Neural cell (in vitro differentiated cells): ENCODE results near the gene CLK3. TPM values are rescaled to one million over a fixed set of nuclear protein-coding genes. Genes with fewer than 3 reads are reported as not detected.

Experiments used
- H2AFZ ChIP-seq: fragments of 200-600, 300-800 bp; sonication (generic), shearing (Covaris generic); 2 replicates; pipeline ENCODE4 v1.6.0; 2014; ENCODE audit warnings: low read depth, mild to moderate bottlenecking, antibody characterized with exemption, low read length, moderate library complexity
- H3F3A ChIP-seq: fragments of 200-600 bp; shearing (Covaris generic); 2 replicates; pipeline ENCODE4 v1.6.1; 2016; ENCODE audit warnings: mild to moderate bottlenecking, moderate library complexity, mixed read lengths, antibody characterized with exemption, low read length; ENCODE audit not compliant: insufficient read depth, poor library complexity, severe bottlenecking
- H3K27ac ChIP-seq: fragments of 200-600, 300-800 bp; sonication (generic), shearing (Covaris generic); 2 replicates; pipeline ENCODE4 v1.5.1; 2014; ENCODE audit warnings: mild to moderate bottlenecking, low read length, moderate library complexity
- H3K27me3 ChIP-seq: fragments of 300-800, 200-600 bp; sonication (generic), shearing (Covaris generic); 2 replicates; pipeline ENCODE4 v1.6.0; 2014; ENCODE audit warnings: mild to moderate bottlenecking, low read depth, low read length, moderate library complexity; ENCODE audit not compliant: insufficient read depth
- H3K36me3 ChIP-seq: fragments of 300-800, 200-600 bp; sonication (generic), shearing (Covaris generic); 2 replicates; pipeline ENCODE4 v1.5.1; 2014; ENCODE audit warnings: mild to moderate bottlenecking, antibody characterized with exemption, low read length, moderate library complexity; ENCODE audit not compliant: insufficient read depth
- H3K4me2 ChIP-seq: fragments of 300-800, 200-600 bp; sonication (generic), shearing (Covaris generic); 2 replicates; pipeline ENCODE4 v1.6.0; 2014; ENCODE audit warnings: mild to moderate bottlenecking, low read length
- H3K4me3 ChIP-seq: fragments of 300-800, 200-600 bp; sonication (generic), shearing (Covaris generic); 2 replicates; pipeline ENCODE4 v1.5.1; 2014; ENCODE audit warnings: mild to moderate bottlenecking, low read length, moderate library complexity
- H3K79me2 ChIP-seq: fragments of 200-600 bp; shearing (Covaris generic); replicated peaks from 2 replicates; pipeline ENCODE4 v1.6.0; 2014; ENCODE audit warnings: mild to moderate bottlenecking, low read length, moderate library complexity; ENCODE audit not compliant: insufficient read depth
- H3K9ac ChIP-seq: fragments of 300-800, 200-600 bp; sonication (generic), shearing (Covaris generic); 2 replicates; pipeline ENCODE4 v1.6.1; 2016; ENCODE audit warnings: mild to moderate bottlenecking, low read length, mixed read lengths
- H3K9me2 ChIP-seq: fragments of 200-600 bp; shearing (Covaris generic); 2 replicates; pipeline ENCODE4 v1.6.1; 2016; ENCODE audit warnings: mild to moderate bottlenecking, low read length, mixed read lengths; ENCODE audit not compliant: insufficient read depth
- H3K9me3 ChIP-seq: fragments of 200-600, 300-800 bp; sonication (generic), shearing (Covaris generic); 2 replicates; pipeline ENCODE4 v1.6.1; 2016; ENCODE audit warnings: mild to moderate bottlenecking, mixed run types, low read length, moderate library complexity, mixed read lengths
- H4K20me1 ChIP-seq: fragments of 200-600 bp; shearing (Covaris generic); 2 replicates; pipeline ENCODE4 v1.6.1; 2016; ENCODE audit warnings: mild to moderate bottlenecking, mixed run types; ENCODE audit not compliant: insufficient read depth
- EP300 ChIP-seq: fragments of 450-650 bp; conservative IDR thresholded peaks from 2 replicates; pipeline ENCODE4 v1.6.1; 2014; ENCODE audit warnings: antibody characterized with exemption, mild to moderate bottlenecking, moderate library complexity; ENCODE audit not compliant: poor library complexity, severe bottlenecking
- EZH2 ChIP-seq: fragments of 200-600, 300-800 bp; shearing (Covaris generic), sonication (generic); IDR thresholded peaks from 2 replicates; pipeline ENCODE4 v1.6.1; 2014; ENCODE audit warnings: antibody characterized with exemption, low read length, borderline replicate concordance, mild to moderate bottlenecking; ENCODE audit not compliant: insufficient read depth, poor library complexity, severe bottlenecking
- MXI1 ChIP-seq: fragments of 450-650 bp; conservative IDR thresholded peaks from 2 replicates; pipeline ENCODE4 v1.6.1; 2014; ENCODE audit warnings: antibody characterized with exemption, mild to moderate bottlenecking; ENCODE audit not compliant: poor library complexity, severe bottlenecking
- POLR2AphosphoS5 ChIP-seq: IDR thresholded peaks from 2 replicates; pipeline ENCODE4 v1.6.1; 2012
- RAD21 ChIP-seq: fragments of 450-650 bp; conservative IDR thresholded peaks from 2 replicates; pipeline ENCODE4 v1.6.1; 2014; ENCODE audit warnings: antibody characterized with exemption, mild to moderate bottlenecking, moderate library complexity
- SMC3 ChIP-seq: fragments of 450-650 bp; conservative IDR thresholded peaks from 2 replicates; pipeline ENCODE4 v1.6.1; 2014; ENCODE audit warnings: antibody characterized with exemption, mild to moderate bottlenecking, moderate library complexity; ENCODE audit not compliant: poor library complexity
- TAF1 ChIP-seq: IDR thresholded peaks from 2 replicates; pipeline ENCODE4 v1.6.1; 2012; ENCODE audit warnings: low read depth
- polyA plus RNA-seq: library from polyadenylated mRNA; depleted of rRNA; stranded (reverse); fragments of >200 nt; gene quantifications from 2 replicates; pipeline ENCODE4 v1.2.3, GENCODE V29; 2014
- TF ChIP-seq, protein P1 (sequence below): fragments of 450-650 bp; IDR thresholded peaks from 2 replicates; pipeline ENCODE4 v1.5.1; 2014; ENCODE audit warnings: antibody characterized with exemption, mild to moderate bottlenecking, moderate library complexity; ENCODE audit not compliant: poor library complexity, severe bottlenecking
- TF ChIP-seq, protein P2 (sequence below): IDR thresholded peaks from 2 replicates; pipeline ENCODE4 v1.6.1; 2012; ENCODE audit warnings: borderline replicate concordance

CLK3 gene
- polyA plus RNA-seq, 1 donor from 2014 or later: 88.3 TPM

DNA sequence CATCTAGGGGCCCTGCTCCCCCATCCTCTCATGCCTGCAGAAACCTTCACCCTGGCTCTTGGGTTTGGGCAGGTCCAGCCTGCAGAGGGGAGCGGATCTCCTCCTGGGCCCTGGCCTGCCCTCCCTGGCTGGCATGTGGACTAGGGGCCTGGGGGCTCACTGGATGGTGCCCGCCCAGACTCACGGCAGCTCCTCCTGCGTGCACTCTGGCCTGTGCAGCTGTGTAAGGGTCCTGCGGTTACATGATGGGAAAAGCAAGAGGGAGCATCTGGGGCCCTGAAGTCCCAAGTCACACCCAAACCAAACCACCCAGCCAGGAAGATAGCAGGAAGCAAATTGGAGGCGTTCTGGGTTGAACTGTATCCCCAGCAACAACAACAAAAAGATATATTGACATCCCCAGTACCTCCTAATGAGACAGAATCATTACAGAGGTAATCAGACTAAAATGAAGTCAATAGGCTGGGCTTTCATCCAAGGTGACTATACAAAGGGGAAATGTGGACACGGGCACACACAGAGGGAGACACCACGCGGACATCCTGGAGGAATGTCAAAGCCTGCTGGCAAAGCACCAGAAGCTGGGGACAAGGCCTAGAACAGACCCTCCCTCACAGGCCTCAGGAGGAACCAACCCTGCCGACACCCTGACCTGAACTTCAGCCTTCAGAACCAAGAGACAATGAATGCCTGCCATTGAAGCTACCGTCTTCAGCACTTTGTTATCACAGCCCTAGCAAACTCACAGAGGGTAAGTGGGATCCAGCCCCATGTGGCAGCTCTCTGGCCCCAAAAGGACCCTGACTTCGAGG lies 10.4 kb upstream of the CLK3 start:
- H3K27me3 ChIP-seq: no peaks in the 10 kb centered on the region
- H3F3A ChIP-seq: no peaks in the 10 kb centered on the region
- H3K27ac ChIP-seq: no peak overlapping the region
- H2AFZ ChIP-seq: no peak overlapping the region
- TF ChIP-seq, protein P1, sequence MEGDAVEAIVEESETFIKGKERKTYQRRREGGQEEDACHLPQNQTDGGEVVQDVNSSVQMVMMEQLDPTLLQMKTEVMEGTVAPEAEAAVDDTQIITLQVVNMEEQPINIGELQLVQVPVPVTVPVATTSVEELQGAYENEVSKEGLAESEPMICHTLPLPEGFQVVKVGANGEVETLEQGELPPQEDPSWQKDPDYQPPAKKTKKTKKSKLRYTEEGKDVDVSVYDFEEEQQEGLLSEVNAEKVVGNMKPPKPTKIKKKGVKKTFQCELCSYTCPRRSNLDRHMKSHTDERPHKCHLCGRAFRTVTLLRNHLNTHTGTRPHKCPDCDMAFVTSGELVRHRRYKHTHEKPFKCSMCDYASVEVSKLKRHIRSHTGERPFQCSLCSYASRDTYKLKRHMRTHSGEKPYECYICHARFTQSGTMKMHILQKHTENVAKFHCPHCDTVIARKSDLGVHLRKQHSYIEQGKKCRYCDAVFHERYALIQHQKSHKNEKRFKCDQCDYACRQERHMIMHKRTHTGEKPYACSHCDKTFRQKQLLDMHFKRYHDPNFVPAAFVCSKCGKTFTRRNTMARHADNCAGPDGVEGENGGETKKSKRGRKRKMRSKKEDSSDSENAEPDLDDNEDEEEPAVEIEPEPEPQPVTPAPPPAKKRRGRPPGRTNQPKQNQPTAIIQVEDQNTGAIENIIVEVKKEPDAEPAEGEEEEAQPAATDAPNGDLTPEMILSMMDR: no peak
- TF ChIP-seq EZH2: no peak
- no peak for TF ChIP-seq MXI1
- TF ChIP-seq SMC3: no peak
- TF ChIP-seq, protein P2, sequence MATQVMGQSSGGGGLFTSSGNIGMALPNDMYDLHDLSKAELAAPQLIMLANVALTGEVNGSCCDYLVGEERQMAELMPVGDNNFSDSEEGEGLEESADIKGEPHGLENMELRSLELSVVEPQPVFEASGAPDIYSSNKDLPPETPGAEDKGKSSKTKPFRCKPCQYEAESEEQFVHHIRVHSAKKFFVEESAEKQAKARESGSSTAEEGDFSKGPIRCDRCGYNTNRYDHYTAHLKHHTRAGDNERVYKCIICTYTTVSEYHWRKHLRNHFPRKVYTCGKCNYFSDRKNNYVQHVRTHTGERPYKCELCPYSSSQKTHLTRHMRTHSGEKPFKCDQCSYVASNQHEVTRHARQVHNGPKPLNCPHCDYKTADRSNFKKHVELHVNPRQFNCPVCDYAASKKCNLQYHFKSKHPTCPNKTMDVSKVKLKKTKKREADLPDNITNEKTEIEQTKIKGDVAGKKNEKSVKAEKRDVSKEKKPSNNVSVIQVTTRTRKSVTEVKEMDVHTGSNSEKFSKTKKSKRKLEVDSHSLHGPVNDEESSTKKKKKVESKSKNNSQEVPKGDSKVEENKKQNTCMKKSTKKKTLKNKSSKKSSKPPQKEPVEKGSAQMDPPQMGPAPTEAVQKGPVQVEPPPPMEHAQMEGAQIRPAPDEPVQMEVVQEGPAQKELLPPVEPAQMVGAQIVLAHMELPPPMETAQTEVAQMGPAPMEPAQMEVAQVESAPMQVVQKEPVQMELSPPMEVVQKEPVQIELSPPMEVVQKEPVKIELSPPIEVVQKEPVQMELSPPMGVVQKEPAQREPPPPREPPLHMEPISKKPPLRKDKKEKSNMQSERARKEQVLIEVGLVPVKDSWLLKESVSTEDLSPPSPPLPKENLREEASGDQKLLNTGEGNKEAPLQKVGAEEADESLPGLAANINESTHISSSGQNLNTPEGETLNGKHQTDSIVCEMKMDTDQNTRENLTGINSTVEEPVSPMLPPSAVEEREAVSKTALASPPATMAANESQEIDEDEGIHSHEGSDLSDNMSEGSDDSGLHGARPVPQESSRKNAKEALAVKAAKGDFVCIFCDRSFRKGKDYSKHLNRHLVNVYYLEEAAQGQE: no peak
- TF ChIP-seq POLR2AphosphoS5: no peak
- no peak for TF ChIP-seq RAD21
- no peak for TF ChIP-seq TAF1
- no peak for TF ChIP-seq EP300
- no peaks in the 10 kb centered on the region for H3K79me2 ChIP-seq
- no peak overlapping the region for H3K9ac ChIP-seq
- no peak overlapping the region for H3K4me3 ChIP-seq
- no peaks in the 10 kb centered on the region for H4K20me1 ChIP-seq
- H3K4me2 ChIP-seq: no peak overlapping the region
- no peaks in the 10 kb centered on the region for H3K36me3 ChIP-seq
- H3K9me2 ChIP-seq: no peaks in the 10 kb centered on the region
- no peaks in the 10 kb centered on the region for H3K9me3 ChIP-seq

DNA sequence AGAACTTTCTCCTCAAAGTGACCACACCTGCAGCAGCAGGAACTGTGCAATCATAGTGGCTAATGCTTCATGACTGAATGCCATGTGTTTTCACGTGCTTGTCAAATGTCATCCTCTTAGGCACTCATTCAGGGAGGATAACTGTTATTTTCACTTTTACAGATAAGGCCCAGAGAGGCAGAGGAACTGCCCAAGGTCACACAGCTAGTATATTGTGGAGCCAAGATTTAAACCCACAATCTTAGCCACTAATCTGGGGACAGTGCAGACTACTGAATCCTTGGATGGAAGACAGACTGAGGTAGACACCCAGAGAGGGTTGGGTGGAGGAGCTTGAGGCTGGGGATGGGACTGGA lies 9.9 kb upstream of the CLK3 start:
- Histone ChIP-seq H3K4me2 (no peak overlapping the region), H3K9me2 (no peaks in the 10 kb centered on the region), H3K36me3 (no peaks in the 10 kb centered on the region), H3K4me3 (no peak overlapping the region), H3K27me3 (no peaks in the 10 kb centered on the region), H3K9me3 (no peaks in the 10 kb centered on the region), H4K20me1 (no peaks in the 10 kb centered on the region), H3F3A (no peaks in the 10 kb centered on the region), H3K9ac (no peak overlapping the region), H3K27ac (no peak overlapping the region), H2AFZ (no peak overlapping the region), H3K79me2 (no peaks in the 10 kb centered on the region)
- TF ChIP-seq, protein P2: no peak
- TF ChIP-seq EZH2: no peak
- TF ChIP-seq TAF1: no peak
- no peak for TF ChIP-seq SMC3
- TF ChIP-seq POLR2AphosphoS5: no peak
- TF ChIP-seq EP300: no peak
- TF ChIP-seq, protein P1: no peak
- TF ChIP-seq RAD21: no peak
- no peak for TF ChIP-seq MXI1
